ENCODE measurements around the gene ZIC1.

ZIC1 gene

GRCh38 chr3:147405231-147406027 is 3.7 kb upstream of the ZIC1 start:
- no peaks in the 10 kb centered on the region for H3K79me1 ChIP-seq (ENCODE audit: low read length)
- H3K9ac ChIP-seq (ENCODE audit: low read length), result no peak overlapping the region

GRCh38 chr3:147406028-147406931 is 2.9 kb upstream of the ZIC1 start, which contains the start of gene ZIC4:
Gene ZIC4 (minus strand): TSS chr3:147406543. CDS start chr3:147402797, 3,746 bp downstream.
- no peaks in the 10 kb centered on the region for H3K79me2 ChIP-seq (ENCODE audit: control insufficient read depth, insufficient read depth, low read length)
- H3K27me3 ChIP-seq (ENCODE audit: insufficient read depth, low read length, poor library complexity), result peaks cover 71% of the 10 kb centered on the region
- no peak within 1 kb of the TSS for H3K9ac ChIP-seq (ENCODE audit: low read length)
- H3K23ac ChIP-seq (ENCODE audit: low read length), result no peak within 1 kb of the TSS
- peak; percentile 7 for DNase-seq
- no peak within 1 kb of the TSS for H2AK5ac ChIP-seq (ENCODE audit: low read length)
- no CpG with 5 or more reads among the region's 25 CpGs for WGBS (ENCODE audit: extremely low coverage, insufficient coverage, low lambda C conversion rate)
- no peak within 1 kb of the TSS for H3K4me3 ChIP-seq (ENCODE audit: low read length)
- H4K5ac ChIP-seq (ENCODE audit: low read length), result no peak within 1 kb of the TSS
- H3K4ac ChIP-seq (ENCODE audit: low read depth, low read length), result no peak within 1 kb of the TSS
- H3K18ac ChIP-seq (ENCODE audit: low read length), result no peak within 1 kb of the TSS
- no peak within 1 kb of the TSS for H2BK120ac ChIP-seq (ENCODE audit: low read depth, low read length)
- no peak within 1 kb of the TSS for H3K27ac ChIP-seq (ENCODE audit: low read depth, low read length)
- H3K4me2 ChIP-seq (ENCODE audit: low read length), result no peak within 1 kb of the TSS
- no peaks in the 10 kb centered on the region for H3K4me1 ChIP-seq (ENCODE audit: control insufficient read depth, low read depth, low read length)
- H2BK5ac ChIP-seq (ENCODE audit: low read length), result no peak within 1 kb of the TSS
- no peak within 1 kb of the TSS for H2BK15ac ChIP-seq (replicated peaks; ENCODE audit: low read depth)
- no peaks in the 10 kb centered on the region for H3K79me1 ChIP-seq (ENCODE audit: low read length)
- no peak within 1 kb of the TSS for H3K56ac ChIP-seq (ENCODE audit: low read length)
- H3K36me3 ChIP-seq (ENCODE audit: control insufficient read depth, insufficient read depth, low read length), result no peaks in the 10 kb centered on the region
- no peak within 1 kb of the TSS for H4K8ac ChIP-seq (ENCODE audit: low read depth, low read length)

More at GRCh38 chr3:147405231-147406027, 3.7 kb upstream of the ZIC1 start:
- Histone ChIP-seq H3K23ac (ENCODE audit: low read length) (no peak overlapping the region), H2AK5ac (ENCODE audit: low read length) (no peak overlapping the region), H3K36me3 (ENCODE audit: control insufficient read depth, insufficient read depth, low read length) (no peaks in the 10 kb centered on the region), H3K4me3 (ENCODE audit: low read length) (no peak overlapping the region), H2BK15ac (replicated peaks; ENCODE audit: low read depth) (no peak overlapping the region), H3K56ac (ENCODE audit: low read length) (no peak overlapping the region), H3K4me1 (ENCODE audit: control insufficient read depth, low read depth, low read length) (no peaks in the 10 kb centered on the region), H2BK5ac (ENCODE audit: low read length) (no peak overlapping the region), H3K4me2 (ENCODE audit: low read length) (no peak overlapping the region), H3K79me2 (ENCODE audit: control insufficient read depth, insufficient read depth, low read length) (no peaks in the 10 kb centered on the region), H2BK120ac (ENCODE audit: low read depth, low read length) (no peak overlapping the region), H3K27me3 (ENCODE audit: insufficient read depth, low read length, poor library complexity) (peaks cover 68% of the 10 kb centered on the region), H3K4ac (ENCODE audit: low read depth, low read length) (no peak overlapping the region), H3K18ac (ENCODE audit: low read length) (no peak overlapping the region), H3K27ac (ENCODE audit: low read depth, low read length) (no peak overlapping the region), H4K5ac (ENCODE audit: low read length) (no peak overlapping the region), H4K8ac (ENCODE audit: low read depth, low read length) (no peak overlapping the region)
- WGBS (ENCODE audit: extremely low coverage, insufficient coverage, low lambda C conversion rate), result no CpG with 5 or more reads among the region's 27 CpGs
- DNase-seq, result peak; percentile 28

GRCh38 chr3:147407114-147407497 is 2.1 kb upstream of the ZIC1 start:
- H2BK15ac ChIP-seq (replicated peaks; ENCODE audit: low read depth), result no peak overlapping the region
- no peak overlapping the region for H2AK5ac ChIP-seq (ENCODE audit: low read length)
- H3K4me1 ChIP-seq (ENCODE audit: control insufficient read depth, low read depth, low read length), result no peaks in the 10 kb centered on the region
- no peak overlapping the region for H3K4me3 ChIP-seq (ENCODE audit: low read length)
- no peak overlapping the region for H3K18ac ChIP-seq (ENCODE audit: low read length)
- H3K56ac ChIP-seq (ENCODE audit: low read length), result no peak overlapping the region
- H2BK120ac ChIP-seq (ENCODE audit: low read depth, low read length), result no peak overlapping the region
- no peaks in the 10 kb centered on the region for H3K79me2 ChIP-seq (ENCODE audit: control insufficient read depth, insufficient read depth, low read length)
- H3K9ac ChIP-seq (ENCODE audit: low read length), result no peak overlapping the region
- H3K27ac ChIP-seq (ENCODE audit: low read depth, low read length), result no peak overlapping the region
- peak; percentile 43 for DNase-seq
- H4K5ac ChIP-seq (ENCODE audit: low read length), result no peak overlapping the region
- H3K4me2 ChIP-seq (ENCODE audit: low read length), result no peak overlapping the region
- no peaks in the 10 kb centered on the region for H3K36me3 ChIP-seq (ENCODE audit: control insufficient read depth, insufficient read depth, low read length)
- no peak overlapping the region for H2BK5ac ChIP-seq (ENCODE audit: low read length)
- no peak overlapping the region for H4K8ac ChIP-seq (ENCODE audit: low read depth, low read length)
- H3K4ac ChIP-seq (ENCODE audit: low read depth, low read length), result no peak overlapping the region
- no peak overlapping the region for H3K23ac ChIP-seq (ENCODE audit: low read length)
- H3K27me3 ChIP-seq (ENCODE audit: insufficient read depth, low read length, poor library complexity), result peaks cover 75% of the 10 kb centered on the region
- WGBS (ENCODE audit: extremely low coverage, insufficient coverage, low lambda C conversion rate), result no CpG with 5 or more reads among the region's 17 CpGs
- H3K79me1 ChIP-seq (ENCODE audit: low read length), result no peaks in the 10 kb centered on the region

GRCh38 chr3:147407498-147408187 is 1.5 kb upstream of the ZIC1 start:
- H2AK5ac ChIP-seq (ENCODE audit: low read length), result no peak overlapping the region
- WGBS (ENCODE audit: extremely low coverage, insufficient coverage, low lambda C conversion rate), result no CpG with 5 or more reads among the region's 27 CpGs
- peak; percentile 9 for DNase-seq
- H3K56ac ChIP-seq (ENCODE audit: low read length), result no peak overlapping the region
- no peak overlapping the region for H3K27ac ChIP-seq (ENCODE audit: low read depth, low read length)
- H3K79me2 ChIP-seq (ENCODE audit: control insufficient read depth, insufficient read depth, low read length), result no peaks in the 10 kb centered on the region
- no peak overlapping the region for H3K4me3 ChIP-seq (ENCODE audit: low read length)
- no peaks in the 10 kb centered on the region for H3K36me3 ChIP-seq (ENCODE audit: control insufficient read depth, insufficient read depth, low read length)
- no peak overlapping the region for H3K18ac ChIP-seq (ENCODE audit: low read length)
- no peak overlapping the region for H4K5ac ChIP-seq (ENCODE audit: low read length)
- no peak overlapping the region for H2BK15ac ChIP-seq (replicated peaks; ENCODE audit: low read depth)
- no peak overlapping the region for H3K9ac ChIP-seq (ENCODE audit: low read length)
- H2BK5ac ChIP-seq (ENCODE audit: low read length), result no peak overlapping the region
- no peak overlapping the region for H4K8ac ChIP-seq (ENCODE audit: low read depth, low read length)
- peaks cover 76% of the 10 kb centered on the region for H3K27me3 ChIP-seq (ENCODE audit: insufficient read depth, low read length, poor library complexity)
- H2BK120ac ChIP-seq (ENCODE audit: low read depth, low read length), result no peak overlapping the region
- H3K79me1 ChIP-seq (ENCODE audit: low read length), result no peaks in the 10 kb centered on the region
- H3K4me1 ChIP-seq (ENCODE audit: control insufficient read depth, low read depth, low read length), result no peaks in the 10 kb centered on the region
- no peak overlapping the region for H3K23ac ChIP-seq (ENCODE audit: low read length)
- H3K4ac ChIP-seq (ENCODE audit: low read depth, low read length), result no peak overlapping the region
- H3K4me2 ChIP-seq (ENCODE audit: low read length), result no peak overlapping the region

- H3K56ac ChIP-seq (ENCODE audit: low read length), result no peak overlapping the region
- no peak overlapping the region for H3K4ac ChIP-seq (ENCODE audit: low read depth, low read length)
- H4K5ac ChIP-seq (ENCODE audit: low read length), result no peak overlapping the region
- H3K27ac ChIP-seq (ENCODE audit: low read depth, low read length), result no peak overlapping the region
- no peak overlapping the region for H2AK5ac ChIP-seq (ENCODE audit: low read length)
- no peaks in the 10 kb centered on the region for H3K79me1 ChIP-seq (ENCODE audit: low read length)
- H3K4me3 ChIP-seq (ENCODE audit: low read length), result no peak overlapping the region
- H4K8ac ChIP-seq (ENCODE audit: low read depth, low read length), result no peak overlapping the region
- peaks cover 83% of the 10 kb centered on the region for H3K27me3 ChIP-seq (ENCODE audit: insufficient read depth, low read length, poor library complexity)
- H2BK5ac ChIP-seq (ENCODE audit: low read length), result no peak overlapping the region
- H3K4me1 ChIP-seq (ENCODE audit: control insufficient read depth, low read depth, low read length), result no peaks in the 10 kb centered on the region
- H3K18ac ChIP-seq (ENCODE audit: low read length), result no peak overlapping the region
- H2BK120ac ChIP-seq (ENCODE audit: low read depth, low read length), result no peak overlapping the region
- H3K23ac ChIP-seq (ENCODE audit: low read length), result no peak overlapping the region
- DNase-seq, result peak; percentile 75
- whole genome bisulfite sequencing (ENCODE audit: extremely low coverage, insufficient coverage, low lambda C conversion rate), result no CpG with 5 or more reads among the region's 28 CpGs
- H3K36me3 ChIP-seq (ENCODE audit: control insufficient read depth, insufficient read depth, low read length), result no peaks in the 10 kb centered on the region
- H3K79me2 ChIP-seq (ENCODE audit: control insufficient read depth, insufficient read depth, low read length), result no peaks in the 10 kb centered on the region
- H2BK15ac ChIP-seq (replicated peaks; ENCODE audit: low read depth), result no peak overlapping the region
- H3K9ac ChIP-seq (ENCODE audit: low read length), result no peak overlapping the region
- H3K4me2 ChIP-seq (ENCODE audit: low read length), result peak overlapping the region; percentile 23
Measured at GRCh38 chr3:147408188-147409100, 721 bp upstream of the ZIC1 start.

Data from mesendoderm (in vitro differentiated cells).